HUDEP-2 (cell line): Measurements from ENCODE around the gene EPB41L2.

Experiments
- DNase-seq, 76 experiments: peaks; one replicate each; lab custom pipeline; 2025; ENCODE audit not compliant: unreplicated experiment in 76 of 76; lab: John Stamatoyannopoulos, UW

Gene EPB41L2

GRCh38 chr6:131062241-131063027, 611 bp downstream of the EPB41L2 start:
- no peak for DNase-seq

GRCh38 chr6:131061751-131062119, 1.3 kb downstream of the EPB41L2 start:
- no peak for DNase-seq

- no peak for DNase-seq
Measured at GRCh38 chr6:131061041-131061750, 1.8 kb downstream of the EPB41L2 start.

GRCh38 chr6:131060311-131060710, 2.7 kb downstream of the EPB41L2 start:
- no peak for DNase-seq

GRCh38 chr6:131059486-131059885, 3.6 kb downstream of the EPB41L2 start:
- DNase-seq: no peak

GRCh38 chr6:131058236-131058635, 4.8 kb downstream of the EPB41L2 start:
- no peak for DNase-seq

- no peak for DNase-seq
Measured at GRCh38 chr6:131054392-131055250, 8.4 kb downstream of the EPB41L2 start.

GRCh38 chr6:131053546-131054240, 9.4 kb downstream of the EPB41L2 start:
- DNase-seq: no peak

- DNase-seq: no peak
Measured at GRCh38 chr6:131052181-131052580, 10.9 kb downstream of the EPB41L2 start.

- no peak for DNase-seq
Measured at GRCh38 chr6:131051341-131051740, 11.7 kb downstream of the EPB41L2 start.

GRCh38 chr6:131049608-131050007, 13.4 kb downstream of the EPB41L2 start:
- no peak for DNase-seq

GRCh38 chr6:131048933-131049515, 14.0 kb downstream of the EPB41L2 start:
- DNase-seq: no peak

GRCh38 chr6:131048459-131048858, 14.6 kb downstream of the EPB41L2 start:
- DNase-seq: no peak

GRCh38 chr6:131045139-131045538, 17.9 kb downstream of the EPB41L2 start:
- DNase-seq: no peak

GRCh38 chr6:131043902-131044447, 19.1 kb downstream of the EPB41L2 start:
- no peak for DNase-seq

GRCh38 chr6:131042664-131043063, 20.4 kb downstream of the EPB41L2 start:
- no peak for DNase-seq

- no peak for DNase-seq
Measured at GRCh38 chr6:131041814-131042213, 21.2 kb downstream of the EPB41L2 start.

GRCh38 chr6:131040866-131041265, 22.2 kb downstream of the EPB41L2 start:
- DNase-seq: no peak

GRCh38 chr6:131039345-131039680, 23.7 kb downstream of the EPB41L2 start:
- no peak for DNase-seq
